ENCODE data around the gene PDLIM1.

- TF ChIP-seq CTCF (conservative IDR thresholded peaks at IDR 0.05; ENCODE audit: low read length) = no peak
- no peak for TF ChIP-seq EZH2phosphoT487 (IDR thresholded peaks at IDR 0.05; ENCODE audit: borderline replicate concordance)
These were observed at the start of gene PDLIM1 for GRCh38 chr10:95290461-95291364.
